HepG2 (cell line): ENCODE results near the gene CHID1. TPM values are rescaled to one million over a fixed set of nuclear protein-coding genes. Genes with fewer than 3 reads are reported as not detected.

Experiments used
- ARID5B ChIP-seq: IDR thresholded peaks from 2 replicates; pipeline ENCODE4 v1.4.0; 2020; ENCODE audit warnings: mild to moderate bottlenecking, missing genetic modification reagents
- ATAD3A ChIP-seq: sonication (generic); formaldehyde crosslinking; IDR thresholded peaks from 2 replicates; pipeline ENCODE4 v1.4.0; 2020; ENCODE audit warnings: missing genetic modification reagents
- BORCS8-MEF2B ChIP-seq: sonication (generic); formaldehyde crosslinking; IDR thresholded peaks from 2 replicates; pipeline ENCODE4 v1.8.0; 2022; ENCODE audit warnings: mild to moderate bottlenecking, missing genetic modification reagents
- CCDC6 ChIP-seq: sonication (generic); formaldehyde crosslinking; IDR thresholded peaks from 2 replicates; pipeline ENCODE4 v1.8.1; 2022; ENCODE audit warnings: mild to moderate bottlenecking, missing genetic modification reagents, moderate library complexity
- CENPBD1 ChIP-seq: sonication (generic); formaldehyde crosslinking; IDR thresholded peaks from 2 replicates; pipeline ENCODE4 v1.8.0; 2022; ENCODE audit warnings: missing genetic modification reagents, low read depth, mild to moderate bottlenecking, borderline replicate concordance
- FOSL2 ChIP-seq: sonication (generic); formaldehyde crosslinking; IDR thresholded peaks from 2 replicates; pipeline ENCODE4 v1.4.0; 2020; ENCODE audit warnings: missing genetic modification reagents
- IRF9 ChIP-seq: sonication (generic); formaldehyde crosslinking; IDR thresholded peaks from 2 replicates; pipeline ENCODE4 v1.8.0; 2022; ENCODE audit warnings: missing genetic modification reagents, mild to moderate bottlenecking, borderline replicate concordance
- JDP2 ChIP-seq: sonication (generic); formaldehyde crosslinking; IDR thresholded peaks from 2 replicates; pipeline ENCODE4 v1.8.1; 2022; ENCODE audit warnings: missing genetic modification reagents, borderline replicate concordance
- MTERF4 ChIP-seq: sonication (generic); formaldehyde crosslinking; IDR thresholded peaks from 2 replicates; pipeline ENCODE4 v1.8.0; 2023; ENCODE audit warnings: mild to moderate bottlenecking, missing genetic modification reagents
- MTF2 ChIP-seq: sonication (generic); formaldehyde crosslinking; IDR thresholded peaks from 2 replicates; pipeline ENCODE4 v1.5.0; 2020; ENCODE audit warnings: missing genetic modification reagents, borderline replicate concordance
- NCOR1 ChIP-seq: fragments of 200-600 bp; sonication (generic); IDR thresholded peaks from 2 replicates; pipeline ENCODE4 v1.7.0; 2017; ENCODE audit warnings: antibody characterized with exemption, low read length, borderline replicate concordance
- SATB2 ChIP-seq: sonication (generic); formaldehyde crosslinking; IDR thresholded peaks from 2 replicates; pipeline ENCODE4 v1.5.0; 2020; ENCODE audit warnings: missing genetic modification reagents
- TCF7 ChIP-seq: sonication (generic); IDR thresholded peaks from 2 replicates; pipeline ENCODE4 v1.6.1; 2016; ENCODE audit warnings: antibody characterized with exemption, low read depth
- THAP11 ChIP-seq: IDR thresholded peaks from 2 replicates; pipeline ENCODE4 v1.6.1; 2016; ENCODE audit warnings: missing biosample characterization, missing genetic modification reagents
- ZBTB8A ChIP-seq: sonication (generic); formaldehyde crosslinking; IDR thresholded peaks from 2 replicates; pipeline ENCODE4 v1.4.0; 2020; ENCODE audit warnings: mild to moderate bottlenecking, low read depth, missing genetic modification reagents, borderline replicate concordance
- ZFAT ChIP-seq: sonication (generic); formaldehyde crosslinking; conservative IDR thresholded peaks from 2 replicates; pipeline ENCODE4 v1.8.1; 2023; ENCODE audit warnings: missing genetic modification reagents, inconsistent platforms
- ZNF121 ChIP-seq: sonication (generic); formaldehyde crosslinking; IDR thresholded peaks from 2 replicates; pipeline ENCODE4 v1.5.0; 2020; ENCODE audit warnings: mild to moderate bottlenecking, missing genetic modification reagents
- ZNF691 ChIP-seq: sonication (generic); formaldehyde crosslinking; IDR thresholded peaks from 2 replicates; pipeline ENCODE4 v1.4.0; 2020; ENCODE audit warnings: missing genetic modification reagents, low read depth, mild to moderate bottlenecking, borderline replicate concordance
- ZNF766 ChIP-seq: sonication (generic); formaldehyde crosslinking; IDR thresholded peaks from 2 replicates; pipeline ENCODE4 v1.5.0; 2020; ENCODE audit warnings: missing genetic modification reagents, borderline replicate concordance
- ZNF780A ChIP-seq: sonication (generic); formaldehyde crosslinking; IDR thresholded peaks from 2 replicates; pipeline ENCODE4 v1.8.0; 2022; ENCODE audit warnings: mild to moderate bottlenecking, missing genetic modification reagents, moderate library complexity
- polyA plus RNA-seq, 8 experiments: library from polyadenylated mRNA; depleted of rRNA in 3 of 8; stranded (reverse) in 7 of 8; unstranded in 1 of 8; fragments of >200 nt; fragmentation: Illumina TruSeq in 4 of 8; extraction: Trizol in 4 of 8; gene quantifications; 2 replicates each; pipeline versions ENCODE4 v1.2.1 to v1.2.3, GENCODE V29; 2011 to 2016; ENCODE audit warnings: low read depth in 4 of 8, missing spikeins in 1 of 8, mixed read lengths in 1 of 8; ENCODE audit not compliant: insufficient read depth in 1 of 8
- total RNA-seq, 5 experiments: library from RNA; depleted of rRNA; stranded (reverse); fragments of >200 nt; fragmentation: Illumina TruSeq; extraction: Trizol; gene quantifications; 2 replicates each; pipeline ENCODE4 v1.2.3, GENCODE V29; 2016; ENCODE audit warnings: low read depth in 1 of 5
- TF ChIP-seq, protein P1 (sequence below): sonication (generic); formaldehyde crosslinking; IDR thresholded peaks from 2 replicates; pipeline ENCODE4 v1.8.1; 2023; ENCODE audit warnings: mild to moderate bottlenecking, missing genetic modification reagents

Gene CHID1
- total and polyA plus RNA-seq, 2 of the 13 experiments (the other 11 are each of a cell fraction or from before 2014, with no cell fraction given) = 65.1 to 93.6 TPM

GRCh38 chr11:838441-839279 lies 72.0 kb downstream of the CHID1 start (continued):
- TF ChIP-seq ZFAT (CRISPR knock-in tag) = no peak
- no peak for TF ChIP-seq MTF2 (CRISPR knock-in tag)
- TF ChIP-seq SATB2 (CRISPR knock-in tag) = no peak
- peak; percentile 56 for TF ChIP-seq ARID5B (CRISPR knock-in tag)
- no peak for TF ChIP-seq ZBTB8A (CRISPR knock-in tag)
- 0 out of 2 replicates have a peak, but pooled peaks have one; percentile 12 for TF ChIP-seq ZNF121 (CRISPR knock-in tag)
- TF ChIP-seq ATAD3A (CRISPR knock-in tag) = no peak
- TF ChIP-seq NCOR1 = no peak; the same call in 1 of the 2 replicates
- no peak for TF ChIP-seq ZNF766 (CRISPR knock-in tag)
- no peak for TF ChIP-seq CENPBD1 (CRISPR knock-in tag)
- TF ChIP-seq JDP2 (CRISPR knock-in tag) = no peak
- TF ChIP-seq, protein P1, sequence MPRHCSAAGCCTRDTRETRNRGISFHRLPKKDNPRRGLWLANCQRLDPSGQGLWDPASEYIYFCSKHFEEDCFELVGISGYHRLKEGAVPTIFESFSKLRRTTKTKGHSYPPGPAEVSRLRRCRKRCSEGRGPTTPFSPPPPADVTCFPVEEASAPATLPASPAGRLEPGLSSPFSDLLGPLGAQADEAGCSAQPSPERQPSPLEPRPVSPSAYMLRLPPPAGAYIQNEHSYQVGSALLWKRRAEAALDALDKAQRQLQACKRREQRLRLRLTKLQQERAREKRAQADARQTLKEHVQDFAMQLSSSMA (CRISPR knock-in tag) = no peak; the same call in 1 of the 2 replicates
- no peak for TF ChIP-seq ZNF780A (CRISPR knock-in tag)
- no peak for TF ChIP-seq TCF7
- no peak; the same call in 1 of the 2 replicates for TF ChIP-seq ZNF691 (CRISPR knock-in tag)
- TF ChIP-seq BORCS8-MEF2B (CRISPR knock-in tag) = peak; percentile 86; the same call in 1 of the 2 replicates
- no peak for TF ChIP-seq MTERF4 (CRISPR knock-in tag)
- peak; percentile 48; the same call in 1 of the 2 replicates for TF ChIP-seq FOSL2 (CRISPR knock-in tag)
- TF ChIP-seq THAP11 = peak; percentile 76
- peak; percentile 89 for TF ChIP-seq CCDC6 (CRISPR knock-in tag)
- TF ChIP-seq IRF9 = no peak; the same call in 1 of the 2 replicates
